GM18505 (cell line): ENCODE results near the gene KIF1C.

Experiments
- ATAC-seq: cut with Tn5 transposase; IDR thresholded peaks from one replicate; pipeline ENCODE4 v1.9.1; 2021; ENCODE audit not compliant: unreplicated experiment
- POLR2A ChIP-seq: IDR thresholded peaks from 4 replicates; pipeline ENCODE4 v1.6.1; 2011; ENCODE audit warnings: borderline replicate concordance; ENCODE audit not compliant: insufficient read depth, insufficient read length; ENCODE audit errors: extremely low read depth

KIF1C gene

DNA sequence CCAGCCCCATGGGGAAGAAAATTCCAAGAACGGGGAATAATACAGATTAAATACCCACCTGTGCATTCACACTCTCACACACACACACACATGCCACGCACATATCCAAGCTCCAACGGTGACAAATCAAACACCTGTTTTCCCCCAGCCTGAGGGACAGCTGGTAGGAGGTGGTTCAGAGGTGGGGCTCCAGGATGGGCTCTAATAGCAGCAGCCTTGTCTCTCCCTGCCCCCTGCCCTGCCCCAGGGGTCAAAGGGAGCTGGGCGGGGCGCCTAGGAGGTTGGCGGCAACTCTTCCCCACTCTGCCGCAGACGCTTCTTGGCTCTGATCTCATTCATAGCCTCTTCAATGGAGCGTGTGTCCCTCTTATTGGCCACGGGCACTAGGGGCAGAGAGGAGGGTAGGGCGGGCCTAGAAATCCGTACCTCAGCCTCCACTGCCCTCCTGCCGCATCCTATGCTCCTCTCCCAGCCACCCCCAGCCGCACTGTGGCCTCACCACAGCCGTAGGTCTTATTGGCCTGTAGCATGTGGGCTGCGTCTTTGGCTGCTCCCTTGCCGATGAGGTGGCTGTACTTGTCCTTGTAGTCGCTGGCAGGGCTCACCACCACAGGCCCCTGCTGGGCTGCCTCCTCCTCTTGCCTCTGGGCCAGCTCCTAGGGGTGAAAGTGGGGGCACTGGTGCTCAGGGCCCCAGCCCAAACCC is 38.3 kb upstream of the KIF1C start:
- no peak for ATAC-seq
- TF ChIP-seq POLR2A = no peak

DNA sequence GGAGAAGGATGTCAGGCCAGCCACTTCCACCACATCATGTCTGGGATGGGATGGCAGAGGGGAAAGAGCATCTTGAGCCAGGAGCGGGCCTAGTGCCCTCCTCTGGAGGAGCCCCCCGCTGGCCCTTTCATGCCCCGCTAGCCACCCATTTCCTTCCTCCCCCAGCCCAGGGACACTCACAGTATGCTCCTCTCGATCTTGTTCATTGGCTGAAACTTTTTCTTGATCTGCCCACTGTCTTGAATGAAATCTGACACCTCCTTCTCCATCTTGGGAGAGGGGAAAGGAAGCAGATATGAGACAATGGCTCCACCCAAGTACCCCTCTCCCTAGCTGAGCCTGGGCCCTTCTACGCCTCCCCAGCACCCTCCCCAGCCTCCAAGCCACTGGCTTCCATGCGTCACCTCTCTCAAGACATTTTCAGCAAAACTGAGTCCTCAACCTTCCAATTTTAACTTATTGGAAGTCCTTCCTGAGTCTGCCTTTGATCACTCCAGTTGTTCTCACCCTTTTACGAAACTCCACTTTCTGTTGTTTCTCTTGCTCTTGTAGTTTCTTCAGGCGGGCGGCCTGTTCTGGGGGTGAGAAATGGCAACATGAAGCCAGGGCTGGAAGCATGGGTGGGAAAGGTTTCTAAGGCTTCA is 37.3 kb upstream of the KIF1C start:
- no peak for ATAC-seq
- no peak for TF ChIP-seq POLR2A

DNA sequence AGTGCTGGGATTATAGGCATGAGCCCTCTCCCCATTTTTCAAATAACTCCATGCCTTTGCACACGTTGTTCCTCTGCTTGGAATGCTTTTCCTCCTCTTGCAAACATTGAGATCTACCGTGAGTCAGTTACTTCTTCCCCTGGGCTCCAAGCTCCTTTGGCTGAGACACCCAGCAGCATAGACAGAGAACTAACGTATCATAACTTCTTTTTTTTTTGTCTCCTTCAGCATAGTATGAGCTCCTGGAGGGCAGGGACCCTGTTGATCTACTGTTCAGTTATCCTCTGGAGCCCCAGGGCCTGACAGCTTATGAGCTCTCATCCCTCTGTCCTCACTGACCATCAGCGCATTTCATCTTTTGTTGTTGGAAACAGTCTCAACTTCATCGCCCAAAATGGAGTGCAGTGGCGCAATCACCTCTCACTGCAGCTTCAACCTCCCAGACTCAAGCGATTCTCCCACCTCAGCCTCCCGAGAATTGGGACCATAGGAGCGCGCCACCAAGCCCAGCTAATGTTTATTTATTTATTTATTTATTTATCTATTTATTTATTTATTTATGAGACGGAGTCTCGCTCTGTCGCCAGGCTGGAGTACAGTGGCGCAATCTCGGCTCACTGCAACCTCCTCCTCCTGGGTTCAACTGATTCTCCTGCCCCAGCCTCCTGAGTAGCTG is 32.3 kb upstream of the KIF1C start:
- no peak for TF ChIP-seq POLR2A
- no peak for ATAC-seq

DNA sequence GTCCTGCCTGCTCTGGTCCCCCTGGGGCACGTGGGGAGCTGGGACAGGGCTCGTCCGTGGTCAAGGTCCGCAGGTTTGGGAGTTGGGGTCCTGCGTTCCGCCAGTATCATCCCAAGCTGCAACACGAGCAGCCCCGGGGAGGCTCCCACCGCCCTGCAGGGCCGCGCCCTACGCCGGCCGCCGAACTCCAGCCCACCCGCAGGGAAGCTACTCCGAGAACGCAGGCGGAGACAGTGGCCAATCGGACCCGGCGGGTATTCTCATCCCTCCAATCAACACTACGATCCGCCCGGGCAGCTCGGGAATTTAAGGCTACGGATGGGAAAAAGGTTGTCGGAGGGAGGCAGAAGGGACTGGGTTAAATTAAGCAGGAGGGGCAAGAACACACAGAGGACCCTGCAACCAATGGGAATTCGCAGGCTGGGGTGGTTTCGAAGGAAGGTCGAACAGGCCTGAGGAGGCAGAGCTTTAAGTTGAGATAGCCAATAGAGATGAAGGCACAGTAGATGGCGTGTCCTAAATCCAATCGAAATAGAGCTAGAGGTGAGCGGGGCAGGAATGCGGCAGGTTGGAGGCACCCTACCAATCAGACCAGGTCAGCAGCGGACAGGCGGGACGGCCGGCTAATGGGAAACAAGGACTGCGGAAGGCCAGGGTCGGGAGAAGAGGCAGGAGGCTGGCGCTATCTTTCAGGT is 30.8 kb upstream of the KIF1C start:
- peak; percentile 71 for ATAC-seq
- no peak for TF ChIP-seq POLR2A

DNA sequence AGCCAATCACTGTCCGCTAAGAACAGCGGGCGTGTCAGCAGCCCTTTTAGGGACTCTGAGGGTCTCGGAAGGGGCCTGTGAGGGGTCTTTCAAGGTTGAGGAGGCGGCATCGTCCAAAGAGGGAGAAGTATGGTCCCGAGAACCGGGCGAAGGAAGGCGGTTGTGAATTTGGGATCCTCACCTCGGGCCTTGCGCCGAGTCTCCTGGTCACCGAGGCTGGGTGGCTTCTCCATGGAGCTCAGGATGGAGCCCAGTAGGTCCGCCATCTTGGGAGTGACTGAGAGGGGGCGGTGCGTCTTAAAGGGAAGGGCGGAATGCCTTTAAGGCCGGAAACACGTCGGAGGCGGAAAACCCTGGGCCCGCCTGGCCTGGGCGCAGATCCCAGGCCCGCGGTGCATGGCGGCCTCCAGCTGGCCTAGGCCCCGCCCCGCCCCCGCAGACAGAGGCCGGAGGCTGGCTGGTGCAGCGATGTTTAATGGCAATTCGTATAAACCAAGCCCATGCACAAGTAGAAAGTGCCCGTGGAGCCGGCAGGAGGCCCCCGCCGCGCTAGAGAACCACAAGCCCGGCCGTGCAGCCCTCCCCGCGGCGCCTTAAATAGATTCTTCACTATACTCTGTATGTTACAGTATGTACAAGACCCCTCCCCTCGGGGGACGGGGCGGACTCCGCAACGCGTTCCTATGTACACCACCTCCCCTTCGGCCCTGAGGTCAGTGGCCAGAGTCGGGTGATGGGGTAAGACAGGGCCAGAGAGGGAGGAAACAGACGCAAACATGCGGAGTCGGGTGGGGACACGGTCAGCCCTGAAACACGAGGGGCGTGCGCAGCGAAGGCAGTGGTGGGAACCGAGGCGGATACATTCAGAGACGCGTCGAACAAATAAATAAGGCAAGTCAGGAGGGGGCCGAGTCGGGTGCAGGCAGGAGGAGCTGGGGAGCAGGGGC is 29.9 kb upstream of the KIF1C start, which contains the start of gene SPAG7:
Gene SPAG7 (minus strand): TSS at position 279 of the 947 bp plus-strand sequence. CDS start 13 bp downstream, at position 266.
- peak; percentile 65 for ATAC-seq
- peak; percentile 92 for TF ChIP-seq POLR2A

DNA sequence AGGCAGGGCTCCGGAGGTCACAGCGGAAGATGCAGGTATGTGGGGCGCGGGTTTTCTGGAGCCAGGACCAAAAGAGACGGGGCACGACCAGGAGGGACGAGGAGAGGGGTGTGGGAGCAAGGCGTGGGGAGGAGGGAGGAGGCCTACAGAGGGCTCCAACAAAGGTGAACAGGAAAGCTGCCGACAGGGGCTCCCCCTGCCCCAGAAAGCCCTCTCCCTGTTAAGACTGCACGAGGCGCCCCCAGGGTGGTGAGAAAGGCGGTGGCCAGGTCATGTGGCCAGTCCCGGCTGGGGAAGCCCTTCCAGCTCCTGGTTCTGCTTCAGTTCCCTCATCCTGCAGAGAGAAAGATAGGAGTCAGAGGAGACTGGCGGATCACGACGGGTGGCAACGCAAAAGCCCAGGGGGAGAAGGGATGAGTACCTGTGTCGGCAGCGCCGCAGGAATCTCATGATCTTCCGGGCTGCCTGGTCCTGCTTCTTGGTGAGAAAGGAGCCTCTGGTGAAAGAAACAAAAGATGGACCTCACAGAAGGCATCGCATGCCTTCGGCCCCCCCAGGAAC is 29.2 kb upstream of the KIF1C start:
- TF ChIP-seq POLR2A = no peak
- ATAC-seq = no peak

DNA sequence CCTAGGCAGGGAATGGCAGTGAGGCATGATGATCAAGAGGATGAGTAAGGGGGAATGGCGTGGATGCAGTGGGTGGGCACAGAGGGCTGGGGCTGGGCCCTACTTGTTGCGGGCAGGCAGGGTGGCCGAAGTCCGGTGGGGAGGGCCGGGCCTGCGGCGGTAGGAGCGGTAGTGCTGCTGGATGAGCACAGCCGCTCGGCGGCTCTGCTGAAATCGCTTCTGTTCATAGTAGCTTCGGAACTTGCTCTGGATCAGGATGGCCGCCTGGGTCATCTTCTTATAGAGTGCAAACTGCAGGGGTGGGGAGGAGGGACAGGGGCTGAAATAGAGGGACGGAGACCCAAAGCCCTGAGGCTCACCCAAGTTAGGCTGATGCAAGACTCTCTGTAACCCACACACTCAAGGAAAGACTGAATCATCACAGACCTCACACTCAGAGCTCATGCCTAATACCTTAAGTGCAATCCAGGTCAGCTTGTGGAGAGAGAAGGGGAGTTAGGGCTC is 28.7 kb upstream of the KIF1C start:
- ATAC-seq = no peak
- no peak for TF ChIP-seq POLR2A

DNA sequence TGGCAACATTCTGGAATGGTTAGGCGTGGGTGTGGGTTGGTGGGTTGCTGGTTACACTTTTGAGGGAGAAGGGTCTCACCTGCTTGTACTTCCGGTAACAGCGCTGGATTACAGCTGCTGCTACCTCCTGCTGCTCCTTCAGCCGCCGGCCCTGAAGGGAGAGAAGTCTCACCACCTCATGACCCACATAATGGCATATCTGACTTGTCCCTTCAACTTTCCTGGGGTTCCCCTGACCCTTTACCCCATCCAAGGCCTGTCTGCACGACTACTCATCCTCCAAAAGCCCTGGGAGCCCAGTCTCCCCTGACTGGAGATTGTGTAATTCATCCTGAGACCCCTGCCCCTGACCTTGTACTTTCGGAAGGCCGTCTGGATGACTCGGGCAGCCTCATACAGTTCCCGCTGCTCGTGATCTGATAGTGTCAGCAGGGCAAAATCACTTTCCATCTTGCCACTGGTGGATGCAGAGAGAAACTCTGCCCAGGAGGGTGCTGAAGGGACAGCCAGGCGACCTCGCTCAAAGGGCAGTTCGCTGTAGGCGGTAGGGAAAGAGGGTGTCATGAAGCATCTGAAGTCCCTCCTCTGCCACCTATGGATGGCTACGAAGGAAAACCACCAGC is 28.1 kb upstream of the KIF1C start:
- peak; percentile 4 for TF ChIP-seq POLR2A
- no peak for ATAC-seq

DNA sequence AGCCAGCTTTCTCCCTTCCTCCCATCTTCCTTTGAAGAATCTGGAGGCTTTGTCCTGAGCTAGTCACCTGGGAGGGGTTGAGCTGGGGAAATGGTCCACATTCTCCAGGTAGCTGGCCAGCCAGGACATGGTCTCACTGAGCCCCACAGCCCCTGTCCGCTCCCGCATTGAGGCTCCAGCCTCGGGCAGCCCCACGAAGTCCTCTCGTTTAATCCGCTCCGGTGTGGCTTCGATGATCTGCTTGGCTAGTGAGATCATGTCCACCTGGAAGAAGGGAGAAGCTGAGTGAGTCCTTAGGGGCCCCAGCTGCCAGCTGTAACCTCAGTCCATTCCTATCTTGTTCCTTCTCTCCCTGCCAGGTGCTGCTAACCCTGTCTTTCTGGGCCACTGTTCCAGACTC is 27.5 kb upstream of the KIF1C start:
- TF ChIP-seq POLR2A = no peak
- no peak for ATAC-seq

DNA sequence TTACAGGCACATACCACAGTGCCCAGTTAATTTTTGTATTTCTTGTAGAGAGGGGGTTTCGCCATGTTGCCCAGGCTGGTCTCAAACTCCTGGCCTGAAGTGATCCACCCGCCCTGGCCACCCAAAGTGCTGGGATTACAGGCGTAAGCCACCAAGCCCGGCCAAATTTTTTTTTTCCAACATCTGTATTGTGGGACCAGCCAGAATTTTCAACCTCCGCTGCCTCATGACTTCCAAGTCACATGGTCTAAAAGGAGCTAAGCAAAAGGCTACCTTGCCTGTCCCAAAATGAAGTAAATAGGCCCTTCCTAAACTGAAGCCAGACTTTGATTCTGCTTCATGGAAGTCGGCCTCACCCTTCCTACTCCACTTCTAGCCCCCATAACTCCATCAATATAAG is 25.9 kb upstream of the KIF1C start:
- no peak for ATAC-seq
- TF ChIP-seq POLR2A = no peak

DNA sequence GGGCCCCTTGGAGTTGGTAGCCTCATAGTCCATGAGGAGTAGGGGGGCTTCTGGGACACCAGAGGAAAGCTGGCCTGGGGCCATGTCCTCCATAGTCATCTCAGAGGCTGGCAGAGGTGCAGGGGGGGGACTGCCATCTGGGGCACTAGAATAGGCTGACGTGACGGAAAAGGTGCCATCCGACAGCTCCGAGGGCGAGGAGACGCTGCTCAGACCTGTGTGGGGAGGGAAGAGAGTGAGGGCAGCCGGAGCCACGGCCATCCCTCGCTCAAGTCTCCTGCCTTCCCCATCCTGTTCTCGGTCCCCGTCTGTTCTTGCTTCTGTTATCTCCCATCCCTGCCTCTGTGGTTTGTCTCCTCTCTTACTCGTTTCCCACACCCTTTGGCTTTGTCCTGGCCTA is 25.4 kb upstream of the KIF1C start:
- no peak for TF ChIP-seq POLR2A
- no peak for ATAC-seq

DNA sequence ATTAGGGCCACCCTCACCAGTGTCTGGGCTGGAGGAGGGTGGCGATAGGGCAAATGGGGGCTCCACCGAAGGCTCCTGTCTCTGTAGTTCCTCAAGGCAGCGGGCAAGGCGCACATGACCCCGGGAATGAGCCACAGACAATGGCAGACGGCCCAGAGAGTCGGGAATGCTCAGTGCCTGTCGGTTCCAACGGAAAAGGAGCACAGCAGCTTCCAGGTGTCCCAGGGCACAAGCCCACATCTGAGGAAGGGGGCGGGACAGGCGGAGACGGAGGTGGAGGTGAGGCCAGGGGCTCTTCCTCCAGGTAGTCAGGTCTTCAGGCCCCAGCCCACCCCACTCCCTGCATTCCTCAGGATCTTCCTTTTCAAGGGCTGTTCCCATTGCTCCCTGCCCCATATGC is 25.0 kb upstream of the KIF1C start:
- no peak for TF ChIP-seq POLR2A
- ATAC-seq = no peak
